Cardiac atrium fibroblast (primary cell): ENCODE measurements around the gene LCMT2. TPM values are rescaled to one million over a fixed set of nuclear protein-coding genes. Genes with fewer than 3 reads are reported as not detected.

ENCODE experiments used
- total RNA-seq: library from RNA; depleted of rRNA; stranded (reverse); fragments of >200 nt; gene quantifications from 2 replicates; pipeline ENCODE4 v1.2.3, GENCODE V29; 2015

Gene LCMT2
- 6.5 and 8.7 TPM in 2 replicates for total RNA-seq

DNA sequence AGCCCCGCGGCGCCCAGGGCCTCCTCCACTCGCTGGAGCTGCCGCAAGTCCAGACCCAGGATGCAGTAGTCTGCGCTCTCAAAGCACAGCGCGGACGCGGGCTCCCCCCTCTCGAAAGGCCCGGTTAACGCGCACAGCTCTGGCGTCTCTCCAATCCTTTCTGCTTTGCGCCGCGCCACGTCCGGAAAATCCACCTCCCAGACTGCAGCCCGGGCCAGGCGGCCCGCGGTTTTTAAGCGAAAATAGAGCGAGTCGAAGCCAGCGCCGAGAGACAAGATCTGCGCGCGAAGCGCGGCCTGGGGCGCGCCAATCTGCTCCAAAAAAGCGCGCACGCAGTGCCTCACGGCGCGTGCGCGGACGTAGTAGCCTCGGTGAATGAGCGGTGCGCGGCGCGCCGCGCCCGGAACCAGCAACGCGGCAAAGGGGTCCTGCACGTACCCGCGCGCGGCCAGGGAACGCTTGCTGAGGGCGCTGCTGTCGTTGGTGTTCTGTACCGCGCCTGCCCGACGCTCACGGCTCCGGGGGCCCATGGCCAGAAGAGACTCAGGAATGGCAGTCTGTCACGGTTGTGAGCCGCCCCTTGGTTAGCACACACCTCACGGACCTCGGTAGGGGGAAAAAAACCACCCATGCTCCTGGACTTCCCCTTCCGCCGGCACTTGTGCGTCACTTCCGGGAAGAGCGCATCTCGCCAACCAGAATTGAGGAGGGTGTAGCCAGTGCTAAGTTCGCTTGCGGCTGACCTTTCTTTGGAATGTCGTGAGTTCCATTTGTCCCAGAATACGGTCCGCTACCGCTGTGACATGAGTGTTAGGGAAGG lies at the start of gene LCMT2:
Gene LCMT2, minus strand, starts transcription at position 614 of the 820 bp plus-strand sequence. Its CDS starts 84 bp downstream, at position 530.

DNA sequence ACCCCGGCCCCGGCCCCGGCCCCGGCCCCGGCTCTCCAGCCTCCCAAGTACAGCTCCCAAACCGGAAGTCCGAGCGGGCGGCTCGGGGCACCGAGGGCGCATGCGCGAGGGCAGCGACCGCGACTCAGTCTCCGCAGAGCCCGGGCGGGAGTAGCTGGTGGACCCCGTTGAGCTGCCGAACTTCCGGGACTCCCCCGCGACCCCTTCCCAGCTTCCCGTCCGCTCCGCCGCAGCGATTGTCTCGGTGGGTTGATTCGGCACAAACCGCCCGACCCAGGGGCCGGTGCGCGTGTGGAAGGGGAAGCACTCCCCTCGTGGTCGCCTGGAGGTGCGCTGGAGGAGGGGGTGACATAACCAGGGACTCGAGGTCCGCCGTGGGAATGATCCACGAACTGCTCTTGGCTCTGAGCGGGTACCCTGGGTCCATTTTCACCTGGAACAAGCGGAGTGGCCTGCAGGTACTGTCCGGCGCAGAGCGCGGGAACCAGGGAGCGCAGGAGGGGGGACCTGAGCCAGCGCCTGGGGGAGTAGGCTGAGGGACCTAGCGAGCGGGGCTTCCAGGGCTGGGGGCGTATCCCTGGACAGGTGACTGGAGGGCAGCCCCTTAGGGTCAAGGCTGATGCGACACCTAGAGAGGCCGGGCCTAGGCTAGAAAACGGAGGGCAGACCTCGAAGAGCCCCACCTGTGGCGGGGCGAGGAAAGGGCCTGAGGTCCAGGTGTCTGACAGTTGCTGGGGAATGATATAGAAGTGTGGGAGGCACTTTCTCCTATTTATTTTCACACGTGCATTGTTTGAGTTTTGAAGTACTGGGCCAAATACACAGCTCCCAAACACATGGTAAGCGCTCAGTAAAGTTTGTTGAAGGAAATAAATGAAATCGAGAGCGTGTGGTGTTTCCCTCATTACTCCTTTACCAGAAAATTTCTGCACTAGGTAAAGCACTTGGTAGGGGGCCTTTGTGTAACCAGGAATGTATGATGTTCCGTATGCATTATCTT lies 40.9 kb upstream of the LCMT2 start, which contains the start of the genes TUBGCP4 and ZSCAN29:
Gene TUBGCP4, plus strand, starts transcription at position 127 of the 1,000 bp plus-strand sequence. Its CDS starts 254 bp downstream, at position 381.
Gene ZSCAN29, minus strand, starts transcription at position 69 of the 1,000 bp plus-strand sequence. CDS start 1,130 bp downstream, outside the sequence.

DNA sequence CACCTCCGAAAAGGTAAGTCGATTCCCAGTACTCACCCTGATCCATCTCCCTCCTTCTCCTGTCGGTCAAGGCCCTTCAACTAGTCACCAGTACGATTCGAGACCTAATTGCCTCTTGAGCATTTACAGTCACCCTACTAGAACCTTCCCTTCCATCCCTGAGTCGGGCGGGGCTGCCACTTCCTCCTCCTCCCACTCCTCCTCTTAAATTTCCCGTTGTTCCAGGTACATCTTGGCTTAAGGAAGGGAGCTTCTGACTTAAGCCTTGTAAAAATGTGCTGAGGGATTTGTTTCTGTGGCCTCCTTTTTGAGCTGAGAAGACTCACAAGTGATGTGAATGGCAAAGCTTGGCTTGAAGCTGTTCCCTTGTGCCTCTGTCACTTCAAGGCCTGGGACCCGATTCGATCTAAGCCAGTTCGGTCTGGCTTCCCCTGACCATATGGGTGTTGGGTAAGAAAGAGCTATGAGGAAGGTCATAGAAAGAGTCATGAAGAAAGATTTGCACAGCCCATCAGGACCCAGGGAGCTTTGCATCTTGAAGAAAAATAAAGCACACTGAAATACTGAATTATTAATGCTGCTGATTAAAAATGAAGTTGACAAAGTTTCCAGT lies 28.1 kb downstream of the LCMT2 start, which contains the start of gene TGM7:
Gene TGM7, minus strand, starts transcription at position 51 of the 613 bp plus-strand sequence.

Other genes with a start within 250 kb of the LCMT2 start
- 13.5 and 14.7 TPM in 2 replicates for gene UBR1, start 224.5 kb downstream of the LCMT2 start, total RNA-seq
- gene TMEM62, start 197.0 kb downstream of the LCMT2 start, total RNA-seq = 7.5 and 14.1 TPM in 2 replicates
- 47.7 and 62.7 TPM in 2 replicates for gene CCNDBP1, start 145.2 kb downstream of the LCMT2 start, total RNA-seq
- not detected in 2 replicates for gene EPB42, start 109.6 kb downstream of the LCMT2 start, total RNA-seq
- not detected in 2 replicates for gene TGM5, start 63.6 kb downstream of the LCMT2 start, total RNA-seq
- gene TGM7, start 28.3 kb downstream of the LCMT2 start, total RNA-seq = not detected in 2 replicates
- 11.9 and 17.7 TPM in 2 replicates for gene ZSCAN29, start 40.5 kb upstream of the LCMT2 start, total RNA-seq
- gene TUBGCP4, start 40.5 kb upstream of the LCMT2 start, total RNA-seq = 7.2 and 7.9 TPM in 2 replicates
- 15.3 and 20.9 TPM in 2 replicates for gene TP53BP1, start 162.6 kb upstream of the LCMT2 start, total RNA-seq
- gene MAP1A, start 187.0 kb upstream of the LCMT2 start, total RNA-seq = 9.2 and 18.0 TPM in 2 replicates